G401 (cell line): ENCODE data around the gene RNU5B-1. TPM values are rescaled to one million over a fixed set of nuclear protein-coding genes. Genes with fewer than 3 reads are reported as not detected.
"Not testable (repeated sequence)": the region's sequence is repeated elsewhere in the genome, so short reads cannot be mapped to it uniquely, and the experiment has no call there.

ENCODE experiments used
- DNase-seq: peaks from one replicate; pipeline ENCODE4 v3.0.0-alpha.2; 2015; ENCODE audit warnings: low spot score
- in situ Hi-C: cut with HindIII; loops from 2 replicates; pipeline ENCODE4 v1.10.0; 2016; ENCODE audit warnings: low sequenced_read_pairs, mixed read lengths
- total RNA-seq: library from RNA; depleted of rRNA; stranded (reverse); fragments of >200 nt; shearing (Covaris generic); gene quantifications from 2 replicates; pipeline ENCODE4 v1.2.3, GENCODE V29; 2014; rRNA removed

Gene RNU5B-1
- total RNA-seq = not detected in 2 replicates

DNA sequence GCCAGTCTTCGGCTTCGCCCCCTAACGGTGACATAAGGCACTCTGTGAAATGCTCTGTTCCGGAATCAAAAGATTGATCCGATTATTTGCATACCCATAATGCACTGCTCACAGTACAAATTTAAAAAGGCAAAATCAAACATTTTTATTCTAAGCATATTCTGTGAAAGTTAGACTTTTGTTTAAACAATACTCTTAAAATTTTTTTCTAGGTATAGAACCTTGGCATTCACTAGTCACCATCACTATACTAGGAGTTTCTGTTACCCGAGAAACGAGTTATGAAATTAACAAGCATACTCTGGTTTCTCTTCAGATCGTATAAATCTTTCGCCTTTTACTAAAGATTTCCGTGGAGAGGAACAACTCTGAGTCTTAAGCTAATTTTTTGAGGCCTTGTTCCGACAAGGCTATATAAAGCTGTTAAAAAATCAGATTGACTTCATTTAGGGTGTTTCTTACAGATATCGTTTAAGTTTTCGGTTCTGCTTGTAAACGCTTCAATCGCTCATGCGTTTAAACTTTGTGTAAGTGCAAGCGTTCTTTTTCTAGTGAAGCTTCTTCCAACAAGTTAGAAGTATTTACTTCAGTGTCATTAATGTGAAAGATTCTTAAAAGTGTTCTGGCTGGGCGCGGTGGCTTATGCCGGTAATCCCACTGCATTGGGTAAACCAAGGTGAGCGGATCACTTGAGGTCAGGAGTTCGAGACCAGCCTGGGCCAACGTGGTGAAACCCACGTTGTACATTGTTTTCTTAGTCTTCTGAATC is at the start of gene RNU5B-1:
Gene RNU5B-1, plus strand, starts transcription at position 297 of the 769 bp plus-strand sequence.
- peak; percentile 93 for DNase-seq
- in situ Hi-C loops = no loop called here

DNA sequence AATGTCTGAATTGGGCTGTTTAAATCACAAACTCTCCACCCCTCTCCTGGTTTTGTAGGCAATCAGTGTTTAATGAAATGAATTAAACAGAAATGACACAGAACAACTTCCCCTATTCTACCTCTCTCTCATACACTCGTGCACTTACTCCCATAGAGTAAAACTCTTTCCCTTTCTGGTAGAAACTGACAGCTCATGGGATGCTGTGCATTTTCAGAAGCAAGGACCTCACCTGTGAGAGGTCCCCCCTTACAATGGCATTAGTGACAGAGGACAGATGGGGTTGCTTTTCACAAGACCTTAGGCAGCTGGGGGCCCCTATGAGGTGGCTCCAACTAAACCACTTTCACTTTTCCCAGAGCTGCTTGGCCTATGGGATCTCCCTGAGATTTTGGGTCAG is 49.7 kb upstream of the RNU5B-1 start:
- DNase-seq = no peak
- in situ Hi-C loops = no loop called here

DNA sequence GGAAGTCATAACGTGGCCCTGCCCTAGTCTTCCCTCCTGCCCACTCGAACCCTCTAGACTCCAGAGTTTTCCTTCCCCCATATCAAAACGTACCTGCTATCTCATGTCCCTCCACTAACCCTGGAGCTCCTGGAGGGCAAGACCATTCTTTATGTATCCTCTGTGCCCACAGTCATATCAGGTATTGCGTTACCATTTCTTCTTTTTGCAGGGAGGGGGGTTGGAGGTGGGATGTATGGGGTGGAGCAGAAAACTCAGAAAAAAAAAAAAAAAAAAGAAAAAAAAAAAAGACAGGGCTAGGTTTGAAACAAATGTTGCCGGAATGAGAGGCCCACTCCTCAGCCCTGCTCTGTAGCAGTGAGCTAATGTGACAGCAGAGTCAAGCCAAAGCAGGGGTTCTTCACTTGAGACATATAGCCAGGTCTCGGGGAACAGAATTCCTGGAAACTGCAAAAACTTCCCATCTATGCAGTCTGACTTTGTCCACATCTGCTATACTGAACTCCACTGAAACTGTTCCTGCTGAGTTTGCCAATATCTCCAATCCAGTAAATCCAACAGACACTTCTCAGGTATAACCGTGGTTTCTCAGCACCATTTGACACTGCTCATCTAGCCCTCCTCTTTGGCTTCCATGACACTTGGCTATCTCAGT is 48.9 kb upstream of the RNU5B-1 start:
- no peak for DNase-seq
- in situ Hi-C loops = no loop called here

DNA sequence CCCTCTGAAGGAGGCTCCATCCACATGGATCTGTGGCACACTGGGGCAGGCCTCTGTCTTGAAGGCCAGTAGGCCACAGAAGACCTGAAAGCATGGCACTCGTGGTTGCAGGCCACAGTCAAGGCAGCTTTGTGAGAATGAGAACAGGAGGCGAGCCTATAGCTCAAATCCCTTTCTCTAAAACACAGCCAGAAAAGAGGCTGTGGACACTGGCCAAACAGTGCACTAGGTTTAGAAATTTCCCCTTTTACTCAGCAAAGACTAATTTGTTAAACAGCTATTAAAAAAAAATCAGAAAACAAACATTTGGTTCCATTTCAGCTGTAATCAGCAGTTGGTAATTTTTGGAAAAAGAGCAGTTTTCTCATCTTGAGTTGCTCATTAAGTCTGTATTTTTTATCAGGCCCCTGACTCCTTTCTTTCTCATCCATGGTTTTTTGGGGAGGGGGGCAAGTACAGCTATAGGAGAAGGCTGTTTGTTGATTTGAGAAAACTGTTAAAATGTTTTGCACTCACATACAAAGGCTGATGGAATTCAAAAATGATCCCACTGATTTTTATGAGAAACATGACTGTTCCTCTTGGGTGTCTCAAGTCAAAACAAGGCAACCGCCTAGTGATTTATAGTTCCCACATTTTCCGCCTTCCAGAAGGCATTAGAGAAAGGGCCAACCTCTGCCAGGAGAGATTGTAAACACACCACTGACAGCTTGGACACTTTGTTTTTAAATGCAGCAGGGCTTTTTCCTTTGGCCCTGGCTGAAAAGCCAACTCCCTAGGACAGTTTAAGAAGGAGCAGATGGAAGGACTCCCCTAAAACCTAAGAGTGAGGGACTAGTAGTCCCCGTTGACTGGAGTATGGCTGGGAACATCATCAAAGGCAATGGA is 45.9 kb upstream of the RNU5B-1 start:
- in situ Hi-C loops = no loop called here
- no peak for DNase-seq

DNA sequence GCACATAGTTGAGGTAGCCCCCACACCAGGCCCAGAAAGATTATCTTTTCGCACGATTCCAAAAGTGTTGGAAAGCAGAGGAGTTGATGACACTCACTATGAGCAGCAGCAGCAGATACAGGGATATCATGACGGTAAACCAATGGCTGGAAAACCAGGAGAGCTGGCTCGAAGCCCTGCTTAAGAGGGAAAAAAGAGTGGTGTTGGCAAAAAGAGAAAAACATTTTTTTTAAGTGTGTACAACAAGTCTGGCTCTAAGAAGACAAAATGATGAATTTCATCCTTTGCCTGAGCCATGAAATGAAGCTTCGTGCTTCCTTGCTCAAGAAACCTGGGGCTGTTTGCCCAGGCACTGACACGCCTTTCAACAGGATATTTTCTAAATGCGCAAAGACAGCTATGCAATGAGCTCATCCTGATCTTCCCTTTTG is 45.1 kb upstream of the RNU5B-1 start:
- DNase-seq = no peak
- in situ Hi-C loops = no loop called here

DNA sequence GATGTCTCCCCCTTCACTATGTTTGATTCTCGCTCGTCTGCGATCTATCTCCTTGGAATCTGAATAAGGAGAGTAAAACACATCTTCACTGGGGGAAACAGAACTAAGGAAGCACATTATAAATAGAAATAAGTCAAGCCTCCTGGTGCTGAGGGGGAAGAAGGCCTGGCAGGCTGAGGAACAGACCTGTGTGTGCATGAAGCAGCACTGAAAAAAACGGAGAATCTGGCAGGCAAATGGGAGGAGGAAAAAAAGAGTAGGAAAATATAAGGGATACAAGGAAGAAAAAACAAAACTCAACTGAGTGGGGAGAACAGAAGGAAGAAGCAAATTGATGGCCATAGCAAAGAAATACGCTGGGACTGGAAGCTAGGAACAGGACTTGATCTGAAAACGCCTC is 43.5 kb upstream of the RNU5B-1 start:
- no peak for DNase-seq
- in situ Hi-C loops = no loop called here

DNA sequence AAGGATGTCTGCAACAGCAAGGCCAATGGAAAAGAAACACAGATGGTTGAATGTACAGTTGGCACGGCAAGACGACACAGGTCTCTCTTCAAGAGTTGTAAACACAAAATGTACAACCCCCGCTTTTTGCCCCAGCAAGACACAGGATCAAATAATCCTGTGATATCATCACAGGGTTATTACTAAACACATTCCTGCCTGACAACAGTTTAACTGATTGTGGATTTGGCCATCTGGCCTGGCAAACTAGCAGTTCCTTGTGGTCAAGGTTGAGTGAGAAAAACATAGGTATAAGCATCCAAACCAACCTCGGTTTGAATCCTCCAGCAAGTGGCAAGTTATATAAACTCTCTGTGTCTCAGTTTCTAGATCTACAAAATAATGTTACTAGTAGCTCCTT is 41.2 kb upstream of the RNU5B-1 start:
- DNase-seq = no peak
- in situ Hi-C loops = no loop called here

DNA sequence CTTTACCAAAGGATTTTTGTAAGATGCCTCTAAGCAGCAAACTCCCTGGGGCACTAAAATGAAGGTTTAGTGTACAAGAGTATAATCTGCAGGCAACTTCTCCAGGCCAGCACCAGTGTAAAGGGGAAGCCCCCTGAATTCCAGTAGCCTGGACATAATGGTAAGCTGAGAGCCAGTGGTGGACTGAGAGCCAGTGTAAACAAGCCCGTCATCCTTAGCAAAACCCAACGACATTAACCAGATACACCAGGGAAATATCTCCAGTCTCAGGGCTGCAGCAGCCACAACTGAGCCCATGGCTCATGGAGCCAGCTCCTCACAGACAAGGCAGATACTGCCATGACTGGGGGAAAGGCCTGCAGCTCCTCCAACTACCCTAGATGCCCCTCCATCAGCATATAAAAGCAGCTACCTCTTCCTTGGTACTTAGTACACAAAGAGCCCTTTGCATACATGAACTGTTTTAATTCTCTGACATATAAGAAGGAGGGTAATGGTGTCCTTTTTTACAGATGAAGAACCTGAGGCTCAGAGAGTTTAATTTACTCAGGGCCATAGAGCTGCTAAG is 39.5 kb upstream of the RNU5B-1 start:
- DNase-seq = no peak
- in situ Hi-C loops = no loop called here

DNA sequence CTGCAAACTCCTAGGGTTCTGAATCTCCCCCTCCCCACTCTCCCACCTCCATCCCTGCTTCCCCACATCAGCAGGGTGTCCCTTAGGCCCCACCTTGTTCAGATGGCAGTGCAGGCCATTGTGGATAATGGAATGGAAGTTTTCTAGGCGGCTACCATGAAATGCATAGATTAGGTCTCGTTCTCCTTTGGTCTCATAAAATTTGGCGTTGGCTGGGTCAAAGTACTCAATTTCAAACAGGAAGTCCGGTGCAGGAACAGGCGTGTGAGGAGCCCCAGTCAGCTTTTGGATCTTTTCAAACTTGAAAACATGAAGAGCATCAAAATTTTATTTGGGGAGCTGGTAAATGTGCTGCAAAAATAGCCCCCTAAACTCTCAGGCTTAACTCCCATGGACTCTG is 38.0 kb upstream of the RNU5B-1 start:
- DNase-seq = no peak
- in situ Hi-C loops = no loop called here

DNA sequence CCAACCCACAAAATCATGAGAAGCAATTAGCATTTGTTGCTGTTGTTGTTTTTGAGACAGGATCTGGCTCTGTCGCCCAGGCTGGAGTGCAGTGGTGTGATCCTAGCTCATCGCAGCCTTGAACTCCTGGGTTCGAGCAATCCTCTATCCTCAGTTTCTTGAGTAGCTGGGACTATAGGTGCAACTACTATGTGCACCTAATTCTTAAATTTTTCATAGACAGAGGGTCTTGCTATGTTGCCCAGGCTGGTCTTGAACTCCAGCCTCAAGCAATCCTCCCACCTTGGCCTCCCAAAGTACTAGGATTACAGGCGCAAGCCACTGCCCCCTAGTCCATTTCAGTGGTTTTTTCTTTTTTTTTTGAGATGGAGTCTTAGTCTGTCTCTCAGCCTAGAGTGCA is 36.1 kb upstream of the RNU5B-1 start:
- DNase-seq = no peak
- in situ Hi-C loops = no loop called here

DNA sequence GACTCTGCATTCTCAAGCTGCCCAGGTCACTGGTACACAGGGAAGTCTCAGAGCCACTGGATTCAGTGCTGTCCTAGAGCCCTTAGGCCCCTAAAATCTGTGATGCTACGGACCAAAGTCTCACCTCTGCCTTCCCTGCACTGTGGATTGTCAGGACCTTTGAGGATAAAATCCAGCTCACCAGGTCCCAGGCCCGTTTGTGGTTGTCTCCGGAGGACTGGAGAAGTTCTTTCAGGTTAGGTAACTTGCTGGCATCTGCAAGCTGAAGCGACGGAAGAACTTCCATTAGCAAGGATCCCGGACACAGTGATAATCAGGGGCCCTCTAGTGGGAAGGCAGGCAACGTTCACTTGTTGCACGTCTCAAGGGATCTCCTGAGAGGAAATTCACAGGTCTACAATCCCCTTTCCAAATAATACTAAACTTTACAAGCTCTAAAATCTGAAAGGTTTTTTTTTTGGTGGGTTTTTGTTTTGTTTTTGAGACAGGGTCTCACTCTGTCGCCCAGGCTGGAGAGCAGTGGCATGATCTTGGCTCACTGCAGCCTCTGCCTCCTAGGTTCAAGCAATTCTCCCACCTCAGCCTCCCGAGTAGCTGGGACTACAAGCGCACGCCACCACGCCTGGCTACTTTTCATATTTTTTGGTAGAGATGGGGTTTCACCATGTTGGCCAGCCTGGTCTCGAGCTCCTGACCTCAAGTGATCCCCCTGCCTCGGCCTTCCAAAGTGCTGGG is 33.5 kb upstream of the RNU5B-1 start:
- peak; percentile 64 for DNase-seq
- in situ Hi-C loops = not testable (repeated sequence)

DNA sequence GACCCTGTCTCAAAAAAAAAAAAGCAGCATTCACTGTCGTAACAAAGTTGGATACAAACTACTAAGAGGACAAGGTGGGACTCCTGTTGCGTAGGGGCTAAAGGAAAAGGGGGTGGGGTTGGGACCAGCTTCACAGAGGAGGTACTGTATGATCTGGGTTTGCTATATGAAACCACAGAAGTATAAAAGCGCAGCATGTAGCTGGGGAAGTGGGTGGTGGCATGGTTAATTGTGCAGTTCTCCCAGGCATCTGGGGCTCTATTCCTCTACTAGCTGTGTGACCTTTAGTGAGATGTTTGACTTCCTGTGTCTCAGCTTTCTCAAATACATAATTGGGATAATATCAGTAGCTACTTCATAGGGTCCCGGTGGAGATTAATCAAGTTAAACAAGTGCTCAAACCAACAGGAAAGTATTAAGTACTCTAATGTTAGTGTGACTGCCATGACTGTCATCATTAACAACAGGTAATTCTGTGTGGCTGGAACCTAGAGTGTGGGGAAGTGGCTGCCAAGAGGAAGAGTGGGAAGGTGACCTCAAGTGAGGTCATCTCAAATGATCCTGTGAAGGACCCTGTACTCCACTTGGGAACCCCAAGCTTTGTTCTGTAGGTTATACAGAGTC is 29.3 kb upstream of the RNU5B-1 start:
- no peak for DNase-seq
- in situ Hi-C loops = no loop called here

DNA sequence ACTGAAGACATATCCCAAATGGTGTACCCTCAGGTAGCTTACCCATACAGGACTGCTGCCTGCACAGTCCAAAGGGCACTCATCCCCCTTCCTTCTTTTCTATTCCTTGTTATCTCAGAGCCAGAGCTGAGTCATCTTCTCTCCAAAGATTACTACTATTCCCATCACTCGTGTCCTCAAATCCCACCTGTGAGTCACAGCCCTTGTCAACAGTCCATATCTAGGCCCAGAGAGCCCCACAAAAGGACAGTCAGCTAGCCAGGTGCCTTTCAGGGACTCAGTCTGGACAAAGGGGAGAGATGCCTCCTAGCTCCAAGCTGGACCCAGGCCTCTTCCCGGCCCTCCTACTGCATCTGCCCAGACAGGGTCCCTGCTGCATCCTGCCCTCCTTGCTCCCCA is 28.8 kb upstream of the RNU5B-1 start:
- in situ Hi-C loops = no loop called here
- DNase-seq = no peak

DNA sequence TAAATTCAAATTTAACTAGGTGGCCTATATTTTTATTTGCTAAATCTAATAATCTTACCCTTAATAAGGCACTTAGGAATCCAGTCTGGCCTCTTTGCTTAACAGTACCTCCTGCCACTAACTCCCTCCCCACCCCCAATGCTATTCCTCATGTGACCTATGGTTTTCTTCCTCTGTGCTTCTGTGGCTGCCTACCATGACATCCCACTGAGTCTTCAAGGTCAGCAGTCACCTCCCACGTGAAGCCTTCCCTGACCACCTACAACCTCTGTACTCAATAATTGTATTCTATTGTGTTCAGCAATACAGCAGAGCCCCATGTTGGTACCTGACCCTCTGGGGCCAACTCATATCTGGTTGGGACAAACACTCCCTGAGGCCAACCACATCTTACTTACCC is 27.5 kb upstream of the RNU5B-1 start:
- in situ Hi-C loops = no loop called here
- DNase-seq = no peak

DNA sequence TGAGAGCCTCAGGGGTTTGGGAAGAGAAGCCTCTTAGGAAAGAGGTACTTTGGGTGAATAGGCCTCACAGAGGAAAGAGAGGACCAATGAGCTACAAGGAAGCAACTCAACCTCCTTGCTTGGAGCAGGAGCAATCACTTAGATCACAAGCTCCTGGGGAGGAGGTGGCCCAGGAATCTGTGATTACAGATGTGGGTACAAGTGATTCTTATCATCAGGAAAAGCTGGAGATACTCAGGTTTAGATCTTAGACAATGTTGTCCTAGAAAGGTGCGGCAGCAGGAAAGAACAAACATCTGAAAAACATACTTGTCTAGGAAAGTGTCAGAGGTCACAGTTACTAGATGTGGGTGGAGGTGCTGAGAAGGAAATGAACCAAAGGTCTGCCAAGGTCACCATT is 26.0 kb upstream of the RNU5B-1 start:
- in situ Hi-C loops = no loop called here
- no peak for DNase-seq

DNA sequence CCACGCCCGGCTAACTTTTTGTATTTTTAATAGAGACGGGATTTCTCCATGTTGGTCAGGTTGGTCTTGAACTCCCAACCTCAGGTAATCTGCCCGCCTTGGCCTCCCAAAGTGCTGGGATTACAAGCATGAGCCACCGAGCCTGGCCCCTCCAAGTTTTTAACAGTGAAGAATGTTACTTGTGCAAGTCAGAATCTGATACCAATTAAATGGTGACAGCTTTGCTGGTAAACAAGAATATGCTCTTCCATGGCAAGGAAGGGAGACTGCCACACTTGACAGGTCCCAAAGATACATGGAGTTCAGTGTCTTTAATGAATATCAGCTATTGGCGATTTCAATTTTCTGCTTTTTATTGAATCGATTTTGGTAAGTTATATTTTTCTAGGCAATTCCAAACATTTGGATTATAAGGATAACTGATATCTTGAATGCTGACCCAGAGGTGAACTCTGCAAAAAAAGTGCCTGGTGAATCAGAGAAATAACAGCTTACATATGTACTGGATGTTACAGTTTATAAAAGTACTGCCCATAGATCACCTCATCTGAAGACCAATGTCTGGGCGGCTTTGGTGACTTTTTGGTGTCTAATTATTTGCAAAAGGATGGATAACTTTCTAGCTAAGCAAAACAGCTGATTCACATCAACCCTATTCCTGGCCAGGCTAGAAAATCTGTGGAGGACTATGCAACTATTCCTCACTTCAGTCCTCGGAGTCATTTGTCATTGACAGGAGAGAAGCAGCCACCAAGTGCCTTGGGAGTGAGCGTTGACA is 19.0 kb upstream of the RNU5B-1 start:
- in situ Hi-C loops = no loop called here
- DNase-seq = no peak

DNA sequence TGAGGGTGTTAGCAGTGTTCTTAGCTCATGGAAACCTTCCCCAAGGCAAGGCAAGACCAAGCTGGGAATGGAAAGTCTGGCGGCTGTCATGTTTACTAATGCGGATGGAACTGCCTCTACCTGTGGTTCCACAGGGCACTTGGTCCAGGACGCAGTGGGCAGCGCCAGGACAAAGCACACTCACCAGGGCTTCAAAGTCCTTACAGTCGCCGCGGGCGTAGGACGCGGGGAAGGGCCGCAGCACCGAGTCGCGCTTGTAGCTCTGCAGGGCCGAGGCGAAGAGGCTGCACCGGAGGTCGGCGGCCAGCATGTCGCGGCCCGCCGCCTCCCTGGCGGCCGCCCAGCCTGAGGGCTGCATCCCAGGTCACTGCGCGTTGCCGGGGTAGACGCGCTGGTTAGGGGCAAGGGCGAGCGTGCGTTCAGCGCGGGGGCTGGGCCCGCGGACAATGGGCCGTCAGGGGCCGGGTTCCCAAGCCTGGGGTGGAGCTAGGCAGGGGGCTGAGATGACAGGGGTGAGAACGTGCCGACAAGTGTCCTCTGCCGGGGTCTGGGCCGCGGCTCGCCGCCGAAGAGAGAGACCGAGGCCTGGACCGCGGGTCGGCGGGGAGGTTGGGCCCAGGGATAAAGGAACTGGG is 18.3 kb upstream of the RNU5B-1 start:
- in situ Hi-C loops = no loop called here
- peak; percentile 65 for DNase-seq
